Hindlimb muscle (tissue), 1 donor: ENCODE results near the gene SPR. TPM values are rescaled to one million over a fixed set of nuclear protein-coding genes. Genes with fewer than 3 reads are reported as not detected.
A peak's percentile ranks its signal among the peaks of the same experiment; 100 is the strongest.

Source experiments
- DNase-seq: peaks from one replicate; pipeline ENCODE4 v3.0.0-alpha.2; 2013
- polyA plus RNA-seq: library from polyadenylated mRNA; unstranded; fragments of 120-200 nt; gene quantifications from one replicate; pipeline ENCODE4 v1.2.1, GENCODE V29; 2013; ENCODE audit not compliant: insufficient read length

SPR gene
- polyA plus RNA-seq, 1 donor = 4.4 TPM

DNA sequence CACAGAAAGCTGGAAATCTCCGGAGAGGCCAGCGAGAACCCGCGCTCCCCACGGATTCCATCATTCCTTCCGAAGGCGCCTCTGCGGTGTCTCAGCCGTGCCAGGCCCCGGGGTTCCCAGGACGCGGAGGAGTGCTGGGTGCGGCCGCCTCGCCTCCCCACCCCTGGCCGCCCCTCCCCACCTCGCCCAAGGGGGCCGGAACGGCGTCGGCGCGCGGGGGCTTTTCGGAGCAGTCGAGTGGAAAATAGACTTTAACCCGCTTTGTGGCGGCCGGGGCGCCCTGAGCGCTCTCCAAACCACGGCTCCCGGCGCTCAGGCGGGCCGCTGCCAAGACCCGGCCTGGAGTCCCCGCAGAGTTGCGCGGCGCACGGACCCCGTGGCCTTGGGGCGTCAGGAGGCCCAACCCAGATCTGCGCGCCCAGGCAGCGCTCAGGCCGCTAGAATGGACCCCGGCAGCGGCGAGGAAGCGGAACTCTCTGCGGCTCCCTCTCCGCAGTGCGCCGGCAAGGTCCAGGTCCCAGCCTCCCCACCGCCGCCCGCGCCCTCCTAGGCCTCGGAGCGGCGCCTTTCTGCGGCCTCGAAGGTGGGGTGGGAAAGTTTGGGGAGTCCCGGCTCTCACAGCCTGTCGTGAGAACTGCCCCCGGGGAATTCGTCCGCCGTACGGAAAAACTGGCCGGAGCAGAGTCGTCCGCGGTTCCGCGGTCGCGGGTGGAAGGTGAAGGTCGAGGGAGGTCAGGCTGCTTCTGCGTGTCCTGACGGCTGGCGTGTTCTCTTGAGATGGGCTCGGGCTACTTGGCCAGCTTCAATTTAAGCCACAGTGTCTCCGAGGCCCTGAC is 28.9 kb downstream of the SPR start:
- DNase-seq = no peak

DNA sequence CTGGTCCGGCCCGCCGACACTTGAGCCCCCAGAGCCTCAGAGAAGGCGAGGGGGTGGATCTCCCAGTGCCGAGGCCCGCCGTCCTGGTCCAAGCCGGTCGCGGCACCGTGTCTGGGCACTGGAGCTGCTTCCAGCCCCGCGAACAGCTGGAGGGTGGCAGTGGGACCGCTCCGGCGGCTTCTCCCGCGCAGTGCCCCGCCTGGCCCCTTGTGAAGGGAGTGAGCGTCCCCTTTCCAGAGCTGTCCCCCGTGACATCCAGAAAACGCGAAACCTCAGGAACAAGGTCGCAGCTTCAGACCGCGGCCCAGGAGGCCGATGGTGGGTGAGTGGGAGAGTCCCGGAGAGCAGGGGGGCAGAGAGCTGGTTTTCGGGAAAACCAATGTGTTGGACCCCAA is 29.5 kb downstream of the SPR start:
- DNase-seq = no peak

DNA sequence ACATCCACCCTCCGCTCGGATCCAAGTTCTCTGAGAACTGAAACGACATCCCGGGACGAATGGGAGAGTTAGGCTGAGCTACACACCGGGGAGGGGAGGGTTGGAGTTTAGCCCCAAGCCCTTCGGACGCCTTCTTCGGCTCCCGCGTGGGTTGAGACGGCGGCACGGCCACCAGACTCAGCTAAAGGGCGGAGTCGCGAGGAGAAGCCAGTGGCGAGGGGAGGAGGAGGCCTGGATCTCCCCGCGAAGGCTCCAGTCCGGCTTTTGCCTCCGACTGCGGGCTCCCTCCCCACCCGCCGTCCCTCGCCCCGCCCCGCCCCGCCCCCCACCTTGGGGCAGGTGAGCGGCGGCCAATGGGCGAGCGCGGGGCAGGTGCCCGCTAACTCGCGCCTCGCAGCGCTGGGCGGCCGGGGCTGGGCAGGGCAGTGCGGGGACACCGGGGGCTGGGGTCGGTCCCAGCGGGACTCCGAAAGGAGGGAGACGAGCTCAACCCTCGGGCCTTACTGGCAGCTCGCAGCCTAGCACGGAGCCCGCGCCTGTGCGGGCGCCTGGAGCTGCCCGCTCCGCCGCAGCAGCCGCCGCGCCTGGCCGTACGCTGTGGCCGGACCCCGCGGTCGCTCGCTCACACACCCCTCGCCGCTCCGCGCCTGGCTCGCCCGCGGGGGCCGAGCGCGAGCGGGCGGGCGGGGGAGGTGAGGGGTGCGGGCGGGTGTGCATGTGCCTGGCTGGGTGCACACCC is 30.1 kb downstream of the SPR start, which contains the start of gene EMX1:
Gene EMX1 (plus strand): TSS at position 382 of the 739 bp plus-strand sequence. CDS start 334 bp downstream, at position 716.
- DNase-seq = no peak

DNA sequence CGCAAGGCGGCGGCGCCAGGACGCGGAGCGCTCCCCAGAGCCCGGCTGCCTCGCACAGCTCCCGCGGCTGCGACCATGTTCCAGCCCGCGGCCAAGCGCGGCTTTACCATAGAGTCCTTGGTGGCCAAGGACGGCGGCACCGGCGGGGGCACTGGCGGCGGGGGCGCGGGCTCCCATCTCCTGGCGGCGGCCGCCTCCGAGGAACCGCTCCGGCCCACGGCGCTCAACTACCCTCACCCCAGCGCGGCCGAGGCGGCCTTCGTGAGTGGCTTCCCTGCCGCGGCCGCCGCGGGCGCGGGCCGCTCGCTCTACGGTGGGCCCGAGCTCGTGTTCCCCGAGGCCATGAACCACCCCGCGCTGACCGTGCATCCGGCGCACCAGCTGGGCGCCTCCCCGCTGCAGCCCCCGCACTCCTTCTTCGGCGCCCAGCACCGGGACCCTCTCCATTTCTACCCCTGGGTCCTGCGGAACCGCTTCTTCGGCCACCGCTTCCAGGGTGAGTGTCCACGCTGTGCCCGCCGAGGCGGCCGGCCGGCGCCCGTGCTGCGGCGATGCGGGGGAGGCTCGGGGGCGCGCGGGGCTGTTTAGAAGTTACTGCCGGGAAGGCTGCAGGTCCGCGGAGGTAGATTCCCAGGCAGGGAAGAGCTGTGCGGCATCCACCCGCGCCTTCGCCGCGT is 30.8 kb downstream of the SPR start:
- no peak for DNase-seq

DNA sequence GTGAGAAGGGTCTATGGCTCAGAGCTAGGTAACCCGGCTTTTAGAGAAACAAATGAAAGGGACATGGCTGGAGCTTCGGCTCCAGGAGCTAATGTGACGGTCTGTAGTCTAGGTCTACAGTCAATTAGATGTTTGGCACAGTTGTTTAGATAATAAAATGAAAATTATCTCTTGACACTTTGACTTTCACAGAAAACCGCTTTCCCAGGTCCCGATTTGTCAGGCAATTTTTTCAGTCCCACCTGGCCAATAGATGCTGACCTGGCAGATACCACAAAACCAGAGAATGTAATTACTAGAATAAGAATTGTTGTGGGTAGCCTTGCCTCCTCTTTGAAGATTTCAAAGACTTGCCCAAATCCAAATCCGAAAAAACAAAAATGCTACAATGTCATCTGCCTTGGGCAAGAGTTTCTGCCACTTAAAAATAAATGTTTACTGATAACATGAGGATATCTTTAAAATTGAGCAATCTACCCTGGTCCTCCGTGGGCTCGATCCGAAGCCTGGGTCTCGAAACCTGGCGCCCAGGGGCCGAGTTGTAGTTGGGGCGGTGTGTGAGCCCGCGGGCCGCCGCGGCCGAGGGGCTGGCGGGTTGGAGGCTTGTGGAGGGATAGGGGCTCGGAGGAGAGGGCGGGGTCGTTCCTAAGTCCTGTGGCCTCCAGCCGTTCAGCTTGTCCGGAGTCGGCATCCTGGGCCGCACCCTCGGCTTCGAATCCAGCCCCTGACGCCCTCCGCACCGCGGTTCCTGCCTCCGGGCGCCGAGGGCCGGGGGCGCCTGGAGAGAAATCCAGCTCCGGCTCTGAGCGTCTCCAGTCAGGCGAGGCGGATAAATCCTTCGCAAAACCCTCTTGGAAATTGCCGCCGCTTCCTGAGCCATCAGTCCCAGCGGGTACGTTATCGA is 32.5 kb downstream of the SPR start:
- DNase-seq = no peak

DNA sequence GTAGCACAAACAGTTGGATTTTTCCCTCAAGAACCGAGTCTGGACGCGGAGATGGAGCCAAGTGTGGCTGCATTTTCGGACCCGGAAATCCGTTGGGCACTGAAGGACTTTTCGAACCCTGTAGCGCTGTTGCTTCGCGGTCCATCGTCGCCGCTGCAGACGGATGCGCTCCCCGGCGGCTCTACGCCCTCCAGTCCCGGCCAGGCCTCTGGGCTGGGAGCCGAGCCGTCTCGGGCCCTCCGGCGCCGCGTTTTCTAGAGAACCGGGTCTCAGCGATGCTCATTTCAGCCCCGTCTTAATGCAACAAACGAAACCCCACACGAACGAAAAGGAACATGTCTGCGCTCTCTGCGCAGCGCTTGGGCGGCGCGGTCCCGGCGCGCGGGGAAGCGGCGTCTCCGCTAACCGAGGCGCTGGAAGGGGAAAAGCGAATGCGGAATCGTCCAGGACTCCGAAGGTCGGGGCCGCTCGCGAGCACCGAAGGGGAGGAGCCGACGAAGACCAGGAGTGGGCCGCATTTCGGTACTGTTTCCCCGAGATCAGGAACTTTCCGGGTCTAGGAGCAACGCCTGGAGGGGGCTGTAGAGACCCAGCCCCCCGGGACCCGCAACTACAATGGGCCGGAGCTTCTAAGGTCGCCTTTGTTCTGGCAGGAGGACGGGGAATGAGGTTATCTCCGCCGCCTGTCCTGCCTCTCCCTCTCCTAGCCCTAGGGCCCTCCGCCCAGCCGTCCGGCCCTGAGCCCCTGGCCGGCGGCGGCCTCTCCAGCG is 33.3 kb downstream of the SPR start:
- peak; percentile 37 for DNase-seq

DNA sequence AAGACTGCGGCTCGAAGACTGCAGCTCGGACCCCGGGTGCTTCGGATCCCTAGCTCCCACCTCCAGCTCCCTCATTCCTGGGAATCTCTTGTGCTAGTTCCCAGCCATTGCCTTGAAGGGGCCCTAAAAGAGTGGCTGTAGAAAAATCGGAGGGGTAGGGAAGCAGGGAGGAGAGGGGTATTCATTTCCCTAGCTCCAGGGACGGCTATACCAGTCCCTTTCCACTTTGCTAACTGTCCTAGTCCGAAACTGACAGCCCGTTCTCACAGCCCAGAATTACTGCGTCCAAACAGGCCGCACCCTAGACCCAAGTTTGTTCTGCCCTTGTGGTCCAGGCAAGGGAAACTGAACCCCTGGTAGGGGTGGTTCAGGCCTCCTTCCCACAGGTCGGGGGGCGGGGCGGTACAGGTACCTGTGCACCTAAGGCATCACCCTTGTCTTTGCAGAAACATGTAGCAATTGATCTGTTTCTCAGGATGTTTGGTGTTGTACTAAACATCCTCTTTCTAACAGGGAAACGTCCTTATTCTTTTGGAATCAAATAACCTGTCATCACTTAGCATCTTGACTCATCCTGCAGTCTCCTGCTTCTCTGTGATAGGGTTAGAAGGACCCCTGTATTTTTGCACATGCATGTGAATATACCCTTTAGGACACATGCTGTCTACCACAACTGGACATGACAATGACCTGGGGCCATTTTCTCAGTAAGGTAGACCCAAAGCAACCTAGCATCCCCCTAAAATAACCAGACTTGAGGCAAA is 34.1 kb downstream of the SPR start:
- DNase-seq = no peak

DNA sequence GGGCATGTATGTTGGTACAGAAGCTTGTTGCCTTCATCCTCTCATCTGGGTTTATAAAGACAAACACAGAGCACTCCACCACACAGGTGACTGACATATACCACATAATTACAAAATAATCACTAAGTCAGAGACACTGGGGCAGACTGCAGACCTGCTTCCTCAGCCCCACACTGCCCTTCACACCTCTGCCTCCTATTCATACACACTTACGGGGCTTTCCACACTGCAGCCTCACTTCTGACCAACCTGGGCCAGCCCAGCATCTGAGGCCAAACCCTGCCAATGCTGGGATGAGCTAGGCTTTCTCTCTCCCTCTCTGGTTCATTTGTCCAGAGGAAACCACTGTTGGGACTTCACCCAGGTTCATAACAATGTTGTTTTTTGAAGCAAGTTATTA is 34.6 kb downstream of the SPR start:
- DNase-seq = no peak

DNA sequence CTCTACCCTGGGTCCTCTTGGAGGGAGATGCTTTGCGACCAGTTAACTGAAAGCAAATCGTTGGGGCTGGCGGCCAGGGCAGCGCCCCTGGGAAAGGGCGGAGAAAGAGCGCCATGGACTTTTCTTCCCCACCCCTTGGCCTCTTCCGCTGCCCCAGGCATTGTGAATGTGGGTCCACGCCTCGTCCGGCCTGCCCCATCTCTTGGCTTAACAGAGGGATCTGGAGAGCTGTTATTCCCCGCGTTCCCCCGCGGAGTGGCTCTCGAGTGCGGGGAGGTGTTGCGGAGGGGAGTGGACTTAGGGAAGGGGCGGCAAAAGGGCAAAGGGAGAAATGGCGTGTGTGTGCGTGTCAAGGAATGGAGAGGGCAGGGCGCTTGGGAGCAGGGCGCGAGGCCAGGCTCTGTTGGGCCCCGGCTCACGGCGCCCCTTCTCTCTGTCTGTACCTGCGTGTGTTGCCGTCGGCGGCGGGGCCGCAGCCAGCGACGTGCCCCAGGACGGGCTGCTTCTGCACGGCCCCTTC is 36.7 kb downstream of the SPR start:
- no peak for DNase-seq

DNA sequence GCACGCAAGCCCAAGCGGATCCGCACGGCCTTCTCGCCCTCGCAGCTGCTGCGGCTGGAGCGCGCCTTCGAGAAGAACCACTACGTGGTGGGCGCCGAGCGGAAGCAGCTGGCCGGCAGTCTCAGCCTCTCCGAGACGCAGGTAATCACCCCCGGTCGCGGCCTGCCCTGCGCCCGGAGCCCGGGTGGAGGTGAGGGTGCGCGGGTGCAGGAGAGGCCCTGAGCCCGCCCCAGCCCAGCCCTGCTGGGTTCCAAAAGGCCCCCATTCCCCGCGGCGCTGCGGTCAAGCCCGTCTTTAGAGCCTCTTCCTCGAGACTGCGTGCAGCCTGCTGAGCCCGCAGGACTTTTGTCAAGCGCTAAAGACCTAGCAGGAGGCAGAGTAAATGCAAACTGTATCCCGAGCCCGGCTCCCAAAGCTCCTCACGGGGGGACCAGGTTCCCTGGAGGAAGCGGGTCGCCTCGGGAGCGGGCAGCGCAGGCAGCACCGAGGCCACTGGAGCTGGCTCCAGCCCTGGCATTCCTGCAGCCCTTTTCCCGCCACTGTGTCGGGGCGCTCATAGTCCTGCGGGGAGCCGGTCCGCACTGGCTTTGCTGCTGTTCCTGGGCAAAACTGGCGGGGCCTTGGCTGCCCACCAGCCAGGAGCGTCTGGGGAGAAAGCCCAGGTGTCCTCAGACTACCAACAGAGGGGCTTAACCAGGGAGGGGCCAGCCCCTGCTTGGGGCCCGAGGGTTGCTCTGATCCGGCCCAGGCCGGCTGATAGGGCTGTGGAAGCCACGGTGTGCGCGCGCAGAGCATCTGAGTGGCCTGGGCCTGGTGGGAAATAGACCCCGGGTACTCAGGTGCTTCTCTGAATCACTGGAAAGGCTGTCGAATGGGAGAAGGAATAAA is 37.4 kb downstream of the SPR start:
- no peak for DNase-seq

DNA sequence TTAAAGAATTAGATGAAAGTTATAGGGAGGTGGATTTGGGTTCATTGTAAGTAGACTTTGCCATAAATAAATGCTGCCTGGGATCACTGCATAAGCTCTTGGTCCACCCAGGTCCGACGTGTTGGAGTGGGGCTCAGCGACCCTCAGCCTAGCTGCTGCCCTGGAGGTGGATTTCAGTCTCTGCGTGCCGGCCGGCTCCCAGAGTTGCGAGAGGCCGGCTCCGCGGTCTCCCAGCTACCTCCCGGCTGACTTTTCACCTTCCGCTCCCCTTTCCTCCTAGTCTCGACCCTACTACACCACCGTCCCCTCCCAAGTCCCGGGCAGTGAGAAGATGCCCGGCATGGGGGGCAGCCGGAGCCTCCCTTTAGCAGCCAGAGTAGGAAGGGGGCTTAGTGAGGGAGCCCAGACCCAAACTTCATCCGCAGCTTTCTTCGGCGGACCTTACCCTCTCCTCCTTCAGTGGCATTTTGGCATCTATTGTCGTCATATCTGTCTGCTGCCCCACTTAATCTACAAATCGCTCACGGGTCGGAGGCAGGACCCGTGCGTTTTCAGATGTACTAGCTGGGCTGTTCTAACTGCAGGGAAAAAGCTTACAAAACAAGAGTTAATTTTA is 38.2 kb downstream of the SPR start:
- DNase-seq = no peak

DNA sequence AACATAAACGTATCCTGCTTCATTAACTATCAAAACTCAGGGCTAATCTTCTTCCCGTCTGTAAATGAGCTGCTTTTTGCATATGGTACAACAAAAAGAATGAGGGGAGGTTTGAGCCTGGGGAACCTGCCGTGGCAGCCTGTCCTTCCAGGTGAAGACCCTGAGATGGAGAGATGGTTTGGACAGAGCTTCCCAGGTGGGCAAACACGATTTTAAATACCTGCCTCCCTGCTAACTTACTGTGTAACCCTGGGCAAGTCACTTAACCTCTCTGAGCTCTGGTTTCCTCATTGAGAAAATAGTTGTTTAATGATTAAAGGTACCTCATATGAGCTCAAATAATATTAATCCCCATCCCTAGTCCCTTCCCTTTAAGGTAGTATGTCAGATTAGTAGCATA is 39.2 kb downstream of the SPR start:
- no peak for DNase-seq

DNA sequence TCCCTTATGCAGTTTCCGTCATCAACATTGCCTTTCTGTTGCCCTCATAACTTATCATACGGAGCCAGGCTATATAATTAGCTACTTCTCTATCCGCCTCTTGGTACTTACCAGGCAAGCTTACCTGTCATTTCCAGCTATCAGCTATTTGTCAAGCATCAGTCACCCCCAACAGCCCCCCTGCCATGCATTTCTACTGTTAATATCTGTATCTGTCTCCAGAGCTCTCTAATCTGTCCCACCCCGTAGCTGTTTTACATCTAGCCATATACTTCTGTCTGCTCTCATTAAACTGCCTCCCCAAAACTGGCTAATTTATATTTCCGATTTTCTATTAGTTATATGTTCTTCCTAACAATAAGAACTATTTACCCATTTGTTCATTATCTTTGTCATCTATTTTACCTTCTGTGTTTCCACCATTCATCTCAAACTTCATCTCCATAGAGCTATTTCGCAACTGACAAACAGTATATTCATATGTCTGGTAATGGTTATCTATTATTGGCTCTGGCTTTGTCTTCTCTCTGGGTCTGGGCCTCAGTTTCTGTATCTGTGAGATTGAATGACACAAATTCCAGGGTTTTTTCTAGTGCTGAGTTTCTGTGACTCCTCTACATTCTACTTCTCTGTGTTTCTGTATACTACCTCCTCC is 39.7 kb downstream of the SPR start:
- DNase-seq = no peak

DNA sequence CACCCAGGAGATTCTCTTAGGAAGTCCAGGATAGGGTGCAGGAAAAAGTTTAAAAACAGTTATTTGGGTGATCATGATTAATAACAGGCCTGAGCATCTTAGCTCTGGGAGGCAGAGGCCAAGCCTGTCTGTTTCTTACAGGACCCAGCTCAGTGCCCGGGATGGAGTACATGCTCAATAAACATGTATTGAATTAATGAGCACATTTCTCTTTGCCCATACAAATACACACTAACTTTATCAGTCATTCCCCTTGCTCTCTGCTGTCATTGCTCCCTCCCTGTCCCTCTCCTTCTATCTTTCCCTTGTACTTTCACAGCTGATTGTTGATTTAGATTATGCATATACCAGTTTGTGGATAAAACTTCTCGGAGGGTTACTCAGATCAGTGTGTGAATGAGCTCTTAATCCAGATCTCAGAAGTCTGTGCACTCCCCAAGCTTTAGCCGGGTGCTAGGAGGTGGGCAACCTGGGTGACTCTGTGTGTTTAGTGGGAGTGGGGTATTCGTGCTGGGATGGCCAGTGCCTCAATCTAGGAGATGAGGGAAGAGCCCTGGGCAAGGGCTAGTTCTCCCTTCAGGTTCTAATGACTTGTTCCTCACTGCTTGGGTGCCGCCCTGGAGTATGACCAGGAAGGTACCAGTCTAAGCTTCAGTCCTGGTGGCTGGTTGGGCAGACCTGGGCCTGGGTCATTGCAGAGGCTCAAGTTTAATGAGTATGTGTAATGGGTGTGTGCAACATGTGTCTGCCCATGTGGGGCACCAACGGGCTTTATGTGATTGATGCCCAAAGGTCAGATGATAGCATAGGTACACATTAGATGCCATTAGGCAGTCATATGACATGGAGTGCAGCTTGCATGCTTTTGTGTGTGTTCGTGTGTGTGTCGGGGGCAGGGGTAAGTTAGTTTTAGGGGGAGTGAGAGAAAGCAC is 40.7 kb downstream of the SPR start:
- DNase-seq = no peak

DNA sequence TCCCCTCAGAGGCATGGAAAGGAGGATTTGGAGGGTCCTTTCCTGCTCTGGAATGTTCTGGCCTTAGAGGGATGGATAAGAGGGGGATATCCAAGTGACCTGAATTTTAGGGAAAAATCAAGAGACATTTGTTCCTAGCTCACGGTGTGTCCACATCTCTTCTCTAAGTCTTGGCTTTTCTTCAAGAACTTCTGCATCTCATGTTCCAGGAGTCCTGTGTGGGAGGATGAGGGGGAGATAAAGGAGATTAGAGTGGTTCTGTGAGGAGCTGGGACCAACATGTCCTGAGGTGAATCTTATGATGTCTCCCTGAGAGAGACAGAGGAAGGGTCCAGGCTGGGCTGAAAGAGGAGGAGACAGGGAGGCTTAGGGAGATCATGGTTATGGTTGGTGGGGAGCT is 41.8 kb downstream of the SPR start:
- DNase-seq = no peak

DNA sequence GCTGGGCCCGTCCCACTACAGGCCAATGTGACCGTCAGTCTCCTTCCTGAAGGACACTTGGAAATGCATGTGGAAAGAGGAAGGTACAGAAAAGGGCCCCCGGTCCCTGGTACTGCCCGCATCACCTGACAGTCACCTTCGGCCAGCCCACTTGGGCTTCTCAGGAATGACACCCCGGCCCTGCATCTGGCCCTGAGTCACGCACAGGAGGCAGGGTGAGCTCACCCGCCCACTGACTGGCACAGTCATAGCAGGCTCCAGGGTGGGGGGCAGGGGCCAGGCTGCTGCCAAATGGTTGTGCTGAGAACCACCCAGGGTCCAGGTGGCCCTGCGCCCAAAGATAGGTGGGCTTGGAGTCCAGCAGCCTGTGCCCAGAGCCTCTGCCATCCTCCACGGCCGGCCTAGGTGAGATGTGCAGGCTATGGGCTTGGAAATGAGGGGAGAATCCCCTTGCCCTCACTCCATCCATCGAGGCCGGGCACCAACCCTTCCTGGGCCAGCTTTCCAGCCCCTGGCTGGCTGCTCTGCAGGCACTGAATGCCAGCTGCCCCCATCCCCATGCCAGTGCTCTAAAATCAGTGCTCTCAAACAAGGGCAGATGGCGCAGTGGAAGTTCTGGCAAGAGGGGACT is 44.2 kb downstream of the SPR start:
- DNase-seq = no peak
